K562 (cell line): Measurements from ENCODE around the gene ZGLP1. TPM values are rescaled to one million over a fixed set of nuclear protein-coding genes. Genes with fewer than 3 reads are reported as not detected.

Source experiments
- CBFA2T2 ChIP-seq: fragments of 450-650 bp; conservative IDR thresholded peaks from 2 replicates; pipeline ENCODE4 v1.6.1; 2017; ENCODE audit warnings: mild to moderate bottlenecking
- CEBPG ChIP-seq, 3 experiments: fragments of 200-800 bp in 1 of 3; sonication (Bioruptor generic) in 1 of 3; sonication (generic) in 1 of 3; formaldehyde crosslinking in 1 of 3; IDR thresholded peaks in 2 of 3; conservative IDR thresholded peaks in 1 of 3; 2 replicates each; pipeline versions ENCODE4 v1.6.1 to v1.8.0; 2016 to 2022; ENCODE audit warnings: missing compliant biosample characterization in 2 of 3, missing genetic modification characterization in 2 of 3, mild to moderate bottlenecking in 1 of 3, missing genetic modification reagents in 1 of 3
- CHD4 ChIP-seq: fragments of 200-600 bp; sonication (generic); IDR thresholded peaks from 3 replicates; pipeline ENCODE4 v1.6.1; 2012; ENCODE audit warnings: low read depth, mild to moderate bottlenecking, mixed read lengths, low read length, inconsistent platforms; ENCODE audit not compliant: insufficient read depth, insufficient replicate concordance, poor library complexity, severe bottlenecking
- CTBP1 ChIP-seq: fragments of 450-650 bp; IDR thresholded peaks from 2 replicates; pipeline ENCODE4 v1.6.1; 2016; ENCODE audit warnings: borderline replicate concordance
- ESRRB ChIP-seq: fragments of 250-450 bp; sonication (Bioruptor Pico); IDR thresholded peaks from 2 replicates; pipeline ENCODE4 v1.5.0; 2020; ENCODE audit warnings: mild to moderate bottlenecking, moderate library complexity, borderline replicate concordance
- FOXO4 ChIP-seq: fragments of 450-650 bp; formaldehyde crosslinking; IDR thresholded peaks from 2 replicates; pipeline ENCODE4 v1.4.0; 2020; ENCODE audit warnings: mild to moderate bottlenecking, moderate library complexity
- MAFF ChIP-seq: IDR thresholded peaks from 2 replicates; pipeline ENCODE4 v1.6.1; 2012; ENCODE audit warnings: low read length, improper control_type of control experiment
- MITF ChIP-seq: IDR thresholded peaks from 2 replicates; pipeline ENCODE4 v1.6.1; 2014; ENCODE audit warnings: antibody characterized with exemption
- NELFE ChIP-seq: IDR thresholded peaks from 2 replicates; pipeline ENCODE4 v1.6.1; 2011; ENCODE audit warnings: mild to moderate bottlenecking; ENCODE audit not compliant: insufficient read depth, insufficient read length
- POLR2G ChIP-seq: fragments of 200-400 bp; formaldehyde crosslinking; IDR thresholded peaks from 2 replicates; pipeline ENCODE4 v1.6.1; 2017; ENCODE audit warnings: low read depth, mild to moderate bottlenecking, antibody characterized with exemption, low read length, moderate library complexity
- RFX1 ChIP-seq: fragments of 450-650 bp; IDR thresholded peaks from 2 replicates; pipeline ENCODE4 v1.6.1; 2016; ENCODE audit warnings: mild to moderate bottlenecking, moderate library complexity
- SMARCA5 ChIP-seq: fragments of 450-650 bp; IDR thresholded peaks from 2 replicates; pipeline ENCODE4 v1.6.1; 2016
- TCF7 ChIP-seq: sonication (generic); IDR thresholded peaks from 2 replicates; pipeline ENCODE4 v1.6.1; 2016; ENCODE audit warnings: antibody characterized with exemption, borderline replicate concordance
- ZBTB17 ChIP-seq: fragments of 450-650 bp; formaldehyde crosslinking; IDR thresholded peaks from 2 replicates; pipeline ENCODE4 v1.4.0; 2020; ENCODE audit warnings: mild to moderate bottlenecking
- ZC3H11A ChIP-seq: IDR thresholded peaks from 2 replicates; pipeline ENCODE4 v1.6.1; 2012; ENCODE audit warnings: low read depth, low read length, improper control_type of control experiment
- ZNF174 ChIP-seq: fragments of 250-450 bp; sonication (Bioruptor Pico); IDR thresholded peaks from 2 replicates; pipeline ENCODE4 v1.4.0; 2020; ENCODE audit warnings: mild to moderate bottlenecking
- ZNF512 ChIP-seq: IDR thresholded peaks from 2 replicates; pipeline ENCODE4 v1.6.1; 2016; ENCODE audit warnings: missing genetic modification characterization, missing compliant biosample characterization
- ZNF695 ChIP-seq: fragments of 450-650 bp; formaldehyde crosslinking; IDR thresholded peaks from 2 replicates; pipeline ENCODE4 v1.4.0; 2020; ENCODE audit warnings: mild to moderate bottlenecking, moderate library complexity
- polyA plus RNA-seq, 8 experiments: library from polyadenylated mRNA; depleted of rRNA in 4 of 8; stranded (reverse) in 5 of 8; unstranded in 3 of 8; fragments of >200 nt; fragmentation: Nextera tagmentation in 2 of 8; fragmentation: Illumina TruSeq in 1 of 8; extraction: Ambion mirVana in 2 of 8; extraction: Trizol in 1 of 8; gene quantifications; 2 replicates each; pipeline versions ENCODE4 v1.2.1 to v1.2.3, GENCODE V29; 2011 to 2014; ENCODE audit warnings: inconsistent platforms in 1 of 8, missing spikeins in 1 of 8
- total RNA-seq, 7 experiments: library from RNA; depleted of rRNA in 6 of 7; stranded (reverse); fragments of >200 nt in 6 of 7; fragmentation: Illumina TruSeq in 2 of 7; extraction: Trizol in 2 of 7; gene quantifications; 2 replicates each; pipeline versions ENCODE4 v1.2.1 to v1.2.3, GENCODE V29; 2011 to 2021; ENCODE audit warnings: low replicate concordance in 1 of 7
- TF ChIP-seq, protein P1 (sequence below): sonication (generic); formaldehyde crosslinking; IDR thresholded peaks from 2 replicates; pipeline ENCODE4 v1.8.1; 2023; ENCODE audit warnings: mild to moderate bottlenecking, missing genetic modification reagents

Gene ZGLP1
- total and polyA plus RNA-seq, 9 of the 15 experiments (the other 6 are each of a cell fraction or from before 2014, with no cell fraction given), result 0.24 to 4.5 (median 2.2) TPM

DNA sequence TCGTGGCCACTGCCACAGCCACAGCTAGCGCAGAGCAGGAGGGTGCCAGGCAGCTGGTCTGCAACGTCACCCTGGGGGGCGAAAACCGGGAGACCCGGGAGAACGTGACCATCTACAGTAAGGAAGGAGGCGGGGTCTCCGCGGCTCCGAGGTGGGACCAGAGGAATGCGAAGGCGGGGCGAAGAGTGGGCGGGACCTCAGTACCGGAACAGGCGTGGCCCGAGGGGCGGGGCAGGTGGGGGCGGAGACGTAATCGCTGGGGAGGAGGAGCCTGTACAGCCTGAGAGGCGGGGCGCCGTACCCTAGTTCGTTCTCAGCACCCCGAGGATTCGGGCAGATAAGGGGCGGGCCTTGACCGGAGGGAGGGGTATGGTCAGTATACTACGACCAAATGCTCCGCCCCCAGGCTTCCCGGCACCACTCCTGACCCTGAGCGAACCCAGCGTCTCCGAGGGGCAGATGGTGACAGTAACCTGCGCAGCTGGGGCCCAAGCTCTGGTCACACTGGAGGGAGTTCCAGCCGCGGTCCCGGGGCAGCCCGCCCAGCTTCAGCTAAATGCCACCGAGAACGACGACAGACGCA is 17.3 kb downstream of the ZGLP1 start (continued):
- TF ChIP-seq ZNF512 (no peak), CTBP1 (no peak; the same call in 1 of the 2 replicates), POLR2G (peak; percentile 71), CHD4 (no peak), CEBPG (CRISPR knock-in tag; IDR thresholded peaks at IDR 0.05) (no peak), CEBPG (tag; conservative IDR thresholded peaks at IDR 0.05 in 1 of 2, IDR thresholded peaks at IDR 0.05 in 1 of 2) (no peak), MITF (0 out of 2 replicates have a peak, but pooled peaks have one; percentile 13), NELFE (no peak), FOXO4 (CRISPR knock-in tag) (no peak; the same call in 1 of the 2 replicates), TCF7 (no peak), ZNF174 (CRISPR knock-in tag) (no peak), CBFA2T2 (no peak), ZBTB17 (CRISPR knock-in tag) (peak; percentile 28; the same call in 1 of the 2 replicates), MAFF (no peak), ZNF695 (CRISPR knock-in tag) (no peak), ZC3H11A (no peak), SMARCA5 (no peak), ESRRB (CRISPR knock-in tag) (no peak), RFX1 (no peak)
- TF ChIP-seq, protein P1, sequence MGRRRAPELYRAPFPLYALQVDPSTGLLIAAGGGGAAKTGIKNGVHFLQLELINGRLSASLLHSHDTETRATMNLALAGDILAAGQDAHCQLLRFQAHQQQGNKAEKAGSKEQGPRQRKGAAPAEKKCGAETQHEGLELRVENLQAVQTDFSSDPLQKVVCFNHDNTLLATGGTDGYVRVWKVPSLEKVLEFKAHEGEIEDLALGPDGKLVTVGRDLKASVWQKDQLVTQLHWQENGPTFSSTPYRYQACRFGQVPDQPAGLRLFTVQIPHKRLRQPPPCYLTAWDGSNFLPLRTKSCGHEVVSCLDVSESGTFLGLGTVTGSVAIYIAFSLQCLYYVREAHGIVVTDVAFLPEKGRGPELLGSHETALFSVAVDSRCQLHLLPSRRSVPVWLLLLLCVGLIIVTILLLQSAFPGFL (CRISPR knock-in tag), result no peak
